HepG2 (cell line): ENCODE measurements around the gene CASP12. TPM values are rescaled to one million over a fixed set of nuclear protein-coding genes. Genes with fewer than 3 reads are reported as not detected.

Experiments
- ATAC-seq: fragments of 200-7000 bp; cut with Tn5 transposase; 3 replicates; pipeline ENCODE4 v1.9.1; 2020; ENCODE audit warnings: mild to moderate bottlenecking, moderate library complexity
- BruUV-seq: library from RNA; stranded (reverse); fragments of 400-500 nt; replicated peaks from 2 replicates; lab custom pipeline; 2021; lab: Mats Ljungman, UMichigan
- CTCF ChIA-PET: fragments of 300-600 bp; formaldehyde crosslinking; extraction: SDS; loops from one replicate; lab custom pipeline; 2021; ENCODE audit warnings: low total read pairs, inconsistent platforms, low intra/inter-chr PET ratio; lab: Yijun Ruan, JAX
- POLR2A ChIA-PET: fragments of 350-600 bp; sonication (Branson Sonifier 250); formaldehyde crosslinking; loops from one replicate; lab custom pipeline; 2020; ENCODE audit warnings: antibody characterized with exemption, inconsistent platforms; lab: Yijun Ruan, JAX
- DNase-seq: peaks from one replicate; pipeline ENCODE4 v3.0.0-alpha.2; 2015; ENCODE audit warnings: low spot score
- FAIRE-seq: peaks from 3 replicates; lab custom pipeline; 2011; peaks lifted over from hg19 to GRCh38; lab: Jason Lieb, UNC
- H2AFZ ChIP-seq: one replicate; pipeline ENCODE4 v1.6.1; 2011; ENCODE audit warnings: low read length, inconsistent platforms
- H3K27ac ChIP-seq: fragments of 300-600 bp; 3 replicates; pipeline ENCODE4 v1.8.0; 2011; ENCODE audit warnings: mixed run types, mild to moderate bottlenecking, mixed read lengths, low read length, inconsistent platforms; ENCODE audit not compliant: insufficient read depth; ENCODE audit errors: extremely low read length
- H3K27me3 ChIP-seq, 2 experiments: fragments of 200-600 bp in 1 of 2; 2 replicates in 1 of 2; 3 replicates in 1 of 2; pipeline versions ENCODE4 v1.6.0 to v1.8.0; 2011; ENCODE audit warnings: low read length in 2 of 2, mild to moderate bottlenecking in 2 of 2, moderate library complexity in 2 of 2, inconsistent platforms in 1 of 2; ENCODE audit not compliant: insufficient read depth in 2 of 2, control insufficient read depth in 1 of 2
- H3K36me3 ChIP-seq, 2 experiments: fragments of 200-600 bp in 1 of 2; replicated peaks in 1 of 2; 2 replicates in 1 of 2; 3 replicates in 1 of 2; pipeline versions ENCODE4 v1.5.1 to v1.8.0; 2011; ENCODE audit warnings: low read length in 2 of 2, inconsistent platforms in 1 of 2; ENCODE audit not compliant: insufficient read depth in 2 of 2, control insufficient read depth in 1 of 2
- H3K4me1 ChIP-seq: 2 replicates; pipeline ENCODE4 v1.5.1; 2012; ENCODE audit warnings: low read length, inconsistent platforms; ENCODE audit not compliant: insufficient read depth
- H3K4me2 ChIP-seq: 2 replicates; pipeline ENCODE4 v1.6.0; 2011; ENCODE audit warnings: low read depth, low read length, inconsistent platforms
- H3K4me3 ChIP-seq, 3 experiments: fragments of 200-600 bp in 1 of 3; sonication (generic), shearing (Covaris generic) in 1 of 3; replicated peaks in 1 of 3; 2 replicates each; pipeline ENCODE4 v1.5.1; 2011 to 2016; ENCODE audit warnings: low read length in 3 of 3, inconsistent platforms in 2 of 3, low read depth in 2 of 3, mild to moderate bottlenecking in 2 of 3, control low read depth in 1 of 3, mixed read lengths in 1 of 3; ENCODE audit not compliant: insufficient read depth in 1 of 3
- H3K79me2 ChIP-seq: one replicate; pipeline ENCODE4 v1.6.1; 2011; ENCODE audit warnings: low read length, inconsistent platforms; ENCODE audit not compliant: insufficient read depth
- H3K9ac ChIP-seq: 2 replicates; pipeline ENCODE4 v1.6.0; 2011; ENCODE audit warnings: mild to moderate bottlenecking, low read depth, low read length, inconsistent platforms; ENCODE audit not compliant: insufficient read depth
- H3K9me3 ChIP-seq: 2 replicates; pipeline ENCODE4 v1.5.1; 2012; ENCODE audit warnings: mild to moderate bottlenecking, low read length
- H4K20me1 ChIP-seq: 2 replicates; pipeline ENCODE4 v1.6.0; 2011; ENCODE audit warnings: inconsistent platforms, mild to moderate bottlenecking, low read length, moderate library complexity; ENCODE audit not compliant: insufficient read depth
- ZBTB34 ChIP-seq: sonication (generic); formaldehyde crosslinking; IDR thresholded peaks from 2 replicates; pipeline ENCODE4 v1.8.0; 2022; ENCODE audit warnings: mild to moderate bottlenecking, missing genetic modification reagents
- ZBTB49 ChIP-seq: sonication (generic); formaldehyde crosslinking; IDR thresholded peaks from 2 replicates; pipeline ENCODE4 v1.4.0; 2020; ENCODE audit warnings: missing genetic modification reagents, borderline replicate concordance
- ZSCAN31 ChIP-seq: sonication (generic); formaldehyde crosslinking; IDR thresholded peaks from 2 replicates; pipeline ENCODE4 v1.5.0; 2020; ENCODE audit warnings: low read depth, mild to moderate bottlenecking, missing genetic modification reagents
- WGBS: methylation state at CpG from one replicate; pipeline ENCODE4 v1.1.6; 2017; ENCODE audit warnings: low lambda C conversion rate; 5-methylcytosine and 5-hydroxymethylcytosine counted together
- in situ Hi-C: cut with HindIII; loops from 2 replicates; pipeline ENCODE4 v1.10.0; 2017; ENCODE audit warnings: low pct_unique_long_range_greater_than_20kb; ENCODE audit not compliant: extremely low pct_ligation_motif_present
- intact Hi-C: fragments of 100-400 bp; cut with micrococcal nuclease; formaldehyde crosslinking; loops from one replicate; pipeline ENCODE4 v1.10.0; 2022; ENCODE audit not compliant: unreplicated experiment
- polyA plus RNA-seq, 8 experiments: library from polyadenylated mRNA; depleted of rRNA in 3 of 8; stranded (reverse) in 7 of 8; unstranded in 1 of 8; fragments of >200 nt; fragmentation: Illumina TruSeq in 4 of 8; extraction: Trizol in 4 of 8; gene quantifications; 2 replicates each; pipeline versions ENCODE4 v1.2.1 to v1.2.3, GENCODE V29; 2011 to 2016; ENCODE audit warnings: low read depth in 4 of 8, missing spikeins in 1 of 8, mixed read lengths in 1 of 8; ENCODE audit not compliant: insufficient read depth in 1 of 8
- total RNA-seq, 5 experiments: library from RNA; depleted of rRNA; stranded (reverse); fragments of >200 nt; fragmentation: Illumina TruSeq; extraction: Trizol; gene quantifications; 2 replicates each; pipeline ENCODE4 v1.2.3, GENCODE V29; 2016; ENCODE audit warnings: low read depth in 1 of 5
- TF ChIP-seq, protein P1 (sequence below): sonication (generic); formaldehyde crosslinking; IDR thresholded peaks from 2 replicates; pipeline ENCODE4 v1.5.0; 2020; ENCODE audit warnings: missing genetic modification reagents

CASP12 gene
- total and polyA plus RNA-seq, 2 of the 13 experiments (the other 11 are each of a cell fraction or from before 2014, with no cell fraction given), result not detected

DNA sequence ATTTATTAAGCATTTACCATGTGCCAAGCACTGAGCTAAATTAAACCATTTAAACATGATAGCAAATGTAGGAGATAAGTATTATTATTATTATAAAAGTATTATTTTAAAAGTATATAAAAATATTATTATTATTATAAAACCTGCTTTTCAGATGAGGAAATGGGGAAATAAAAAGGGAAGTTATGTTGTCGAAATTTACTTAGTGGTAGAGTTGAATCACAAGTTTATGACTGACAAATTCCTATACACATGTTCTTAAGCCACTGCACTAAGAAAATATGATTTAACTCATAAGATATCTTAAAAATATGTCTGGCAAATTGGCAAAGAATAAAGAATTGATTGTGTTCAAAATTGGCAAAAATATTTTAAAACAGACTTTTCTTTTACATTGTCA, 53.8 kb downstream of the CASP12 start:
- Histone ChIP-seq H3K9ac (no peak overlapping the region), H3K36me3 (no peaks in the 10 kb centered on the region), H3K9me3 (no peaks in the 10 kb centered on the region), H4K20me1 (no peaks in the 10 kb centered on the region), H3K4me3 (no peak overlapping the region), H3K79me2 (no peaks in the 10 kb centered on the region), H3K4me2 (no peak overlapping the region), H3K4me1 (no peaks in the 10 kb centered on the region), H3K27ac (no peak overlapping the region), H2AFZ (no peak overlapping the region), H3K27me3 (no peaks in the 10 kb centered on the region; a peak in 1 of 5 replicates)
- DNase-seq (no peak), ATAC-seq (no peak), FAIRE-seq (no peak)
- ChIA-PET CTCF (no interaction called here), POLR2A (no interaction called here)
- intact Hi-C loops, result no loop called here
- no TSS peak for BruUV-seq
- TF ChIP-seq, protein P1, sequence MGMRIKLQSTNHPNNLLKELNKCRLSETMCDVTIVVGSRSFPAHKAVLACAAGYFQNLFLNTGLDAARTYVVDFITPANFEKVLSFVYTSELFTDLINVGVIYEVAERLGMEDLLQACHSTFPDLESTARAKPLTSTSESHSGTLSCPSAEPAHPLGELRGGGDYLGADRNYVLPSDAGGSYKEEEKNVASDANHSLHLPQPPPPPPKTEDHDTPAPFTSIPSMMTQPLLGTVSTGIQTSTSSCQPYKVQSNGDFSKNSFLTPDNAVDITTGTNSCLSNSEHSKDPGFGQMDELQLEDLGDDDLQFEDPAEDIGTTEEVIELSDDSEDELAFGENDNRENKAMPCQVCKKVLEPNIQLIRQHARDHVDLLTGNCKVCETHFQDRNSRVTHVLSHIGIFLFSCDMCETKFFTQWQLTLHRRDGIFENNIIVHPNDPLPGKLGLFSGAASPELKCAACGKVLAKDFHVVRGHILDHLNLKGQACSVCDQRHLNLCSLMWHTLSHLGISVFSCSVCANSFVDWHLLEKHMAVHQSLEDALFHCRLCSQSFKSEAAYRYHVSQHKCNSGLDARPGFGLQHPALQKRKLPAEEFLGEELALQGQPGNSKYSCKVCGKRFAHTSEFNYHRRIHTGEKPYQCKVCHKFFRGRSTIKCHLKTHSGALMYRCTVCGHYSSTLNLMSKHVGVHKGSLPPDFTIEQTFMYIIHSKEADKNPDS (CRISPR knock-in tag), result no peak
- TF ChIP-seq ZSCAN31 (CRISPR knock-in tag) (no peak), ZBTB34 (no peak), ZBTB49 (CRISPR knock-in tag) (no peak)
- in situ Hi-C loops, result no loop called here
- 0% methylated on average over 1 of the region's 1 CpG for WGBS
